CD4-positive, alpha-beta T cell treated with Interleukin-17A for 1 hour (primary cell): ENCODE data around the gene ZYG11B.
"Not testable (repeated sequence)": the region's sequence is repeated elsewhere in the genome, so short reads cannot be mapped to it uniquely, and the experiment has no call there.

ENCODE experiments used
- DNase-seq: peaks from one replicate; pipeline ENCODE4 v3.0.0-alpha.2; 2020

ZYG11B gene

DNA sequence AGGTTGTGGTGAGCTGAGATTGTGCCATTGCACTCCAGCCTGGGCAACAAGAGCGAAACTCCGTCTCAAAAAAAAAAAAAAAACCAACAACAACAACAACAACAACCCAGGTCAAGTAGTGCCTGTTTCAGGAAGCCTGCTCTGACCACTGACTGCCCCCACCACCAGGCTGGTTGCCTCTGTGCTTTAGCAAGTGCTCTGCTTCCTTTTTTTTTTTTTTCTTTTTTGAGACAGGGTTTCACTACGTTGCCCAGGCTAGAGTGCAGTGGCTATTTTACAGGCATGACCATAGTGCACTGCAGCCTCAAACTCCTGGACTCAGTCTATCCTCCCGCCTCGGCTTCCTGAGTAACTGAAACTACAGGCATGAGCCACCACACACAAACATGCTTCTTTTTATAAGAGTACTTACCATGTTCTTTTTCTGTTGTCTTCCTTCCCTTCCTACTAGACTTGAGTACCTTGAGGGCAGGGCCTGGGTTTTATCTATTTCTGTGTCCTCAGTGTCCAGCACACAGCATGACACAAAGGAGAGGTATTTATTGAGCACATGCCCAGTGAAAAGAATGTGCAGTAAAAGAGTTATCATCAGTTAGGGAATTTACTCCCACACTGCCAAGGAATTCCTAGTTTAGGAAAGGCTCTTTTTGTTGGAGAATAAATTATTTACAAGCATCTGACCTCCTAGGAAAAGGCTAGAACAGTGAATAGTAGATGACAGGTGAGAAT, 18.2 kb upstream of the ZYG11B start:
- no peak for DNase-seq

- no peak for DNase-seq
Measured at GRCh38 chr1:52709016-52709415, 17.2 kb upstream of the ZYG11B start.

- DNase-seq = no peak
Measured at GRCh38 chr1:52713590-52713989, 12.7 kb upstream of the ZYG11B start.

DNA sequence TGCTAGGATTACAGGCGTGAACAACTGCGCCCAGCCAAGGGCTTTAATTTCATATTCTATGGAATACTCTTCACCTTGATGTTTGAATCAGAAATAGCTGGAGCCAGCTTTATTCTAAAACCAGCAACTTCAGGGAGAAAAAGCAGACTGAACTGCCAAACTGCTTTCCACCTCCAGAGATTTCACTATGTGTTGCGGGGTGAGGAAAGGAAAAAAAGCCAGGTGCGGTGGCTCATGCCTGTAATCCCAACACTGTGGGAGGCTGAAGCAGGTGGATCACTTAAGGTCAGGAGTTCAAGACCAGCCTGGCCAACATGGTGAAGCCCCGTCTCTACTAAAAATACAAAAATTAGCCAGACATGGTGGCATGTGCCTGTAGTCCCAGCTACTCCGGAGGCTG, 11.0 kb upstream of the ZYG11B start:
- not testable (repeated sequence) for DNase-seq

DNA sequence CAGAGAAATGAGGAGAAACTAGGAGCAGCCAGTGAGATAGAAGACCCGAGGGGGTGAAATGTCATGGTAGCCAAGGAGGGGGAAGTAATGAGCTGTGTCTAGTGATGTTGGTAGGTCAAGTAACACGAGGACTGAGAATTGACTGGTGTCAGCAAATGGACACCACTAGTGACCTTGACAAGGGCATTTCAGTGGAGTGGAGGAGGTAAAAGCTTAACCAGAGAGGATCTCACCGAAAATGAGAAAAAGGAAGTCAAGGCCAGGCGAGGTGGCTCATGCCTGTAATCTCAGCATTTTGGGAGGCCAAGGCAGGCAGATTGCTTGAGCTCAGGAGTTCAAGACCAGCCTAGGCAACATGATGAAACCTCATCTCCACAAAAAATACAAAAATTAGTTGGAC, 3.0 kb upstream of the ZYG11B start:
- DNase-seq = no peak

DNA sequence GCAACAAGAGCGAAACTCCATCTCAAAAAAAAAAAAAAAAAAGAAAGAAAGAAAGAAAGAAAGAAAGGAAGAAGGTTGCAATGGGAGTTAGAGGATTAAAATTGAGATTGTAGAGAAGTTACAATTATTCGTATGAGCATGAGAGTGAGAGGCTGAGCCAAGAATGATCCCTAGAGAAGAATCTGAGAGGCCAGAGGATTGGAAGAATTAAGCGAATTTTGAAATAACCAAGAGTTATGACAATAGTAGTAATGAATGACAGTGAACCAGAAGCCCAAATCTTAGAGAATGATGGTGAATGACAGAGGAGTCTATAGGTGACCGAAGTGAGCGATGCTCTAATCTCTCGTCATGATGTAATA, 369 bp upstream of the ZYG11B start:
- DNase-seq = no peak

- no peak for DNase-seq
Measured at GRCh38 chr1:52727114-52727586, 897 bp downstream of the ZYG11B start.

- no peak for DNase-seq
Measured at GRCh38 chr1:52727956-52728656, 1.9 kb downstream of the ZYG11B start.

- no peak for DNase-seq
Measured at GRCh38 chr1:52733368-52733767, 7.1 kb downstream of the ZYG11B start.

- not testable (repeated sequence) for DNase-seq
Measured at GRCh38 chr1:52735371-52735770, 9.1 kb downstream of the ZYG11B start.

- no peak for DNase-seq
Measured at GRCh38 chr1:52738148-52738547, 11.9 kb downstream of the ZYG11B start.

GRCh38 chr1:52738893-52739292, 12.6 kb downstream of the ZYG11B start:
- no peak for DNase-seq

DNA sequence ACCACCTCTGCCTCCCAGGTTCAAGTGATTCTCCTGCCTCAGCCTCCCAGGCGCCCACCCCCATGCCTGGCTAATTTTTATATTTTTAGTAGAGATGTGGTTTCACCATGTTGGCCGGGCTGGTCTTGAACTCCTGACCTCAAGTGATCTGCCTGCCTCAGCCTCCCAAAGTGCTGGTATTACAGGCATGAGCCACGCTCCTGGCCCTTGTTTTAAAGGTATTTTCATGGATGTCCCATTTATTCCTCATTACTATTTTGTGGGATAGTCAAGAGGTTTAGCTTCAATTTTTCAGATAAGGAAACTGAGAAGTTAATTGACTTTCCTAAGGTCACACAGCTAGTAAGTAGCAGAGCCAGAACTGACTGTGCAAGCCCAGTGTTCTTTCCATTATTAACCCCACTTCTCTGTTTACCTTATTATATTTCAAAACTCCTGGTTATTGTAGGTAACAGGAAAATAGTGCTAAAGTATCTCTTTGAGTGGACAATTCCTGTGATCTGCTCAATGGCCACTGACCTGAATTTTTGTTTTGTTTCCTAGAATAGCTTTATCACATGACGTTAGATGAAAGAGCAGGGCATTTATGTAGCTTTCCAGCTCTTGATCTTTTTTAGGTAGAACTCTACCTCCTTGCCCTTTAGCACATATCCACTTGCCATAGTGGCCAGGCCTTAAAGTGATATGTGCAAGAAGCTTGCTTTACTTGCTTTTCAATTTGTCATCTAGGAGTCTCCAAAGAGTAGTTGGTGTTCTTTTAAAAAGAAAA, 13.6 kb downstream of the ZYG11B start:
- DNase-seq = no peak

GRCh38 chr1:52741259-52741658, 15.0 kb downstream of the ZYG11B start:
- peak; percentile 4 for DNase-seq

DNA sequence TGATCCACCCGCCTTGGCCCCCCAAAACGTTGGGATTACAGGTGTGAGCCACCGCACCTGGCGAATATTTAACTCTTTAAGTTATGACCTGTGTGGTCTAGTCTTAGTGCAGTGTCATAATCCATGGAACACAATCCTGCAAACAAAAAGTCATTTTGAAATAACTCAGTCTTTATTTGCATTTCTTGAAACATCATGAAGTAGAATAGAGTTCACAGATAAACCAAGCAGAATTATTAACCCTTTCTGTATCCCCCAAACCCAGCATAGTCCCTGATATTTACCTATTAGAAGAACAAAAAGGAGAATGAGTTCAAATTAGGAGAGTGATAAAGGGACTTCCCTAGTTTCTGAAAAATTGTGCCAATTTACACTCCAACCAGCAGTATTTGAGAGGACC, 19.9 kb downstream of the ZYG11B start:
- DNase-seq = no peak

DNA sequence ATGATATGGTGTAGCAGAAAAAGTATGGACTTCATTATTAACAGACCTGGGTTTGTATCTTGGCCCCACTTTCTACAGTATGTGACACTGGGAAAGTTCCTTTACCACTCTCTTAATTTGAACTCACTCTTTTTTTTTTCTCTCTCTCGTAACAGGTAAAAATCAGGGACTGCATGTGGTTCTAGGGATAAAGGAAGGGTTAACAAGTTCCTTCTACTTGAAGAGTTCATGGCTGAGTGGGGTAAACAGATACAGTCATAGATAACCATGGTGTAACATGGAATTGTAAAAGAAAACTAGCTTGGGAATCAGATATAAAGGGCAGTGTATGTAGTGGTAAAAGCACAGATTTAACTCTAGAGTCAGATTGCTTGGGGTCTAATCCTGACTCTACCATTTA, 21.2 kb downstream of the ZYG11B start:
- no peak for DNase-seq

DNA sequence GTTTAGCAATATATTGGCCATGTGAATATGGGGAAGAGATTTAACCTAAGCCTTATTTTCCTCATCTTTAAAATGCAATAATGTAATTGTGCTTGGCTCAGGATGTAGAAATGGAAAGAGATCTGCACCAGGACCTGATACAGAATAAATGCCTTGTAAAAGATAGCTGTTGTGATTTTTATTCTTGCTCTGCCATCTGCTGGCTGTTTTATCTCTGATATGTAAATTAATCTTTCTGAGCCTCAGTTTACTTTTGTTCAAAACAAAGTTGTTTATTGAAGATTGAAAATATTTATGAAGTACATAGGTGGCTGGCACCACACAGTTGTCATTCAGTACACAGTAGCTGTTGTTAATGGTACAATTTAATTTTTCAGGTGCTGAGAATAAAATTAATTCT, 21.9 kb downstream of the ZYG11B start:
- no peak for DNase-seq

DNA sequence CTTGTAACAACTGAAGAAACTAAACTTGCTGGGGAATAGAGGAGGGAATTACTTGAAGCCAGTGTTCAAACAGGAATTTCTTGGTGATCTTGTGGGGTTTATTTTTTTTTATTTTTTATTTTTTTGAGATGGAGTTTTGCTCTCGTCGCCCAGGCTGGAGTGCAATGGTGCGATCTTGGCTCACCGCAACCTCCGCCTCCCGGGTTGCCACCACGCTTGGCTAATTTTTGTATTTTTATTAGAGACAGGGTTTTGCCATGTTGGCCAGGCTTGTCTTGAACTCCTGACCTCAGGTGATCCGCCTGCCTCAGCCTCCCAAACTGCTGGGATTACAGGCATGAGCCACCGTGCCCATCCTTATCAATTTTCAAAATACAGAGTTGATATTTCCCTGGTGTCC, 23.2 kb downstream of the ZYG11B start:
- not testable (repeated sequence) for DNase-seq

GRCh38 chr1:52750139-52750538, 23.9 kb downstream of the ZYG11B start:
- not testable (repeated sequence) for DNase-seq

- DNase-seq = no peak
Measured at GRCh38 chr1:52751589-52752483, 25.6 kb downstream of the ZYG11B start.

- DNase-seq = no peak
Measured at GRCh38 chr1:52752484-52752826, 26.2 kb downstream of the ZYG11B start.

- DNase-seq = no peak
Measured at GRCh38 chr1:52753169-52753568, 26.9 kb downstream of the ZYG11B start.

DNA sequence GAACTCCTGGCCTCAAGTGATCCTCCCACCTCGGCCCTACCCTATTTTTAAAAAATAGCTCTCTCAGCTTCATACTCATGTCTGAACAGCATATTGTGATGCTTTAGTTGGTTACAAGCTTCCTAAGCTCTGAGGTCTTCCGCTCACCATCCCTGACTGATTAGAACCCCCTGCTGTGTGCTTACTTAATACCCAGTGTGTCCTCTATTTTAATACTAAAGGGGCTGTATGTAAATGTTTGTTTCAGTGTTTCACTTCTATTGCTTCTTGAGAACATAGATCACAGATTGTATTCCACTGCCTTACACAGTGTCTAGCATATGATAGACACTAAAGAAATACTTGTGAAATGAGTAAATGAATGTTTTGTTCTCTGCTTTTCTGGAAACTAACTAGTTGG, 29.8 kb downstream of the ZYG11B start:
- no peak for DNase-seq
